Activated T-helper 17 cell treated with anti-CD3 and anti-CD28 coated beads, Interleukin-2, amount 50 U/mL, for 72 hours (primary cell): ENCODE data around the gene ZNF417. TPM values are rescaled to one million over a fixed set of nuclear protein-coding genes. Genes with fewer than 3 reads are reported as not detected.
A peak's percentile ranks its signal among the peaks of the same experiment; 100 is the strongest.
"Not testable (repeated sequence)": the region's sequence is repeated elsewhere in the genome, so short reads cannot be mapped to it uniquely, and the experiment has no call there.

Experiments used
- ATAC-seq: fragments of 150-1000 bp; cut with Tn5 transposase; replicated peaks from 2 replicates; pipeline ENCODE4 v1.10.0; 2021; ENCODE audit warnings: mild to moderate bottlenecking, moderate library complexity
- H3K27ac Mint-ChIP-seq: one replicate; pipeline ENCODE4 v1.8.0; 2022; ENCODE audit warnings: mixed read lengths
- H3K27me3 Mint-ChIP-seq: one replicate; pipeline ENCODE4 v1.8.0; 2022; ENCODE audit warnings: mixed read lengths
- H3K36me3 Mint-ChIP-seq: one replicate; pipeline ENCODE4 v1.8.0; 2022; ENCODE audit warnings: low read depth, mild to moderate bottlenecking, mixed read lengths
- H3K4me1 Mint-ChIP-seq: one replicate; pipeline ENCODE4 v1.8.0; 2022; ENCODE audit warnings: mixed read lengths
- H3K4me3 Mint-ChIP-seq: one replicate; pipeline ENCODE4 v1.8.0; 2022; ENCODE audit warnings: mild to moderate bottlenecking, mixed read lengths
- H3K9me3 Mint-ChIP-seq: one replicate; pipeline ENCODE4 v1.8.0; 2022; ENCODE audit warnings: mixed read lengths
- total RNA-seq, 2 donors: library from RNA; stranded (reverse); gene quantifications; one replicate each; pipeline ENCODE4 v1.2.3, GENCODE V29; 2022

Gene ZNF417
- total RNA-seq, 2 donors from 2014 or later: 15.4 to 26.3 TPM

DNA sequence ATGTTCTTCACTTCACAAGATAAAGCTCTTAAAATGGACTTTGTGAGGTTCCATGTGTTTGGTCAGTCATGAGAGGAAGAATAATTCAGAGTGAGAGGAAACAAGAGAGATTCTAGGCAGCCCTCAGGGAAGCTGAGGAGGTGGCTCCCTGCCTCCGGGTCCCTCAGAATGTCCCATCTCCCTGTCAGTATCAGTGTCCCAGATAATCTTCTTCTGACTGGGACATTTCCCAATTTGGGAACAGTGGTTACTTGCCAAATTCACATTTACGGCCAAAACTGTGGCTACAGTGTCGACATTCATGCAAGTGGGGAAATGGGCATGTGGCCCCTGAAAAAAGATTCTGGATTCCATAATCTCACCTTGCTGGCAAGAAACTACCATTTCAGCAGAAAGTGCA lies 9.0 kb downstream of the ZNF417 start:
- Mint-ChIP-seq H3K27ac (no peak overlapping the region), H3K9me3 (no peaks in the 10 kb centered on the region), H3K27me3 (no peaks in the 10 kb centered on the region), H3K36me3 (peaks cover 53% of the 10 kb centered on the region), H3K4me1 (peaks cover 5% of the 10 kb centered on the region), H3K4me3 (no peak overlapping the region)
- no peak for ATAC-seq

DNA sequence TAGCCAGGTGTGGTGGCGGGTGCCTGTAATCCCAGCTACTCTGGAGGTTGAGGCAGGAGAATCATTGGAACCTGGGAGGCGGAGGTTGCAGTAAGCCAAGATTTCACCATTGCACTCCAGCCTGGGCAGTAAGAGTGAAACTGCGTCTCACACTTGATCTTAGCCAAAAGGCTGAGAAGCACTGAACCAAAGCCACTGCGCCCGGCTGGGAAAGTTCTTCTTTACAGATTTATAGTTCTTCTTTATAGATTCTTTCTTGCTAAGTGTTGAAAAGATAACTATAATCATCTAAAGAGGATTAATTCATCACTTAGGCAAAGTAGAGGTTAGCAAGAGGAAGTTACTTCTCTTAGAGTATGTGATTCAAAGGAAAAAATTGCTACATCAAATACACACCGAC lies 11.1 kb downstream of the ZNF417 start:
- Mint-ChIP-seq H3K36me3 (peaks cover 32% of the 10 kb centered on the region), H3K4me3 (no peak overlapping the region), H3K9me3 (no peaks in the 10 kb centered on the region), H3K27me3 (no peaks in the 10 kb centered on the region), H3K27ac (no peak overlapping the region), H3K4me1 (peaks cover 5% of the 10 kb centered on the region)
- no peak for ATAC-seq

DNA sequence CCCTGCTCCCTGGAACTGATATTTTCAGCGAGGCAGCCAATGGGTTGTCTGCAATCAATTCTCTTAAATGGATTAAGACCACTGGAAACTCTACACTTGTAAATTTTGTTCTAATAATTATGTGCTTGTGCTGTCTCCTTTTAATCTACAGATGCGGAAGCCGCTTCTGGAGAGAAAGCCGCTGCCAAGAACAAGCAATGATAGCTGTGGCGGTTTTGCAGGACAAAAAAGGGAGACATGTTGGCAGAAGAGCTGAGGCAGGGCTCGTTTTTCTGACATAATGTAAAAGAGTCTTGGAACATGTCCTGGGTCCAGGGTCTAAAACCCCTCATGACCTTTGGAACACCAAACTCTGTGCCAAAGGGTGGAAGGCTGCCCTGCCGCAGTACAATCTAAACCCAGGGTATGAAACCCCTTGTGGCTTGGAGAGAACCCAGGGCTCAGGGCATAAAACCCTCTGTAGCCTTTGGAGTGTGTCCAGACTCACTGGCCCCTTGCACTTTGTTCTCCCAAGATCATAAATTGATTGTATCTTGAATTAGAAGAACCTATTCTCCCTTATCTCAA lies 12.7 kb downstream of the ZNF417 start:
- no peaks in the 10 kb centered on the region for H3K9me3 Mint-ChIP-seq
- H3K27ac Mint-ChIP-seq: no peak overlapping the region
- peaks cover 19% of the 10 kb centered on the region for H3K36me3 Mint-ChIP-seq
- no peak for ATAC-seq
- H3K4me1 Mint-ChIP-seq: peaks cover 5% of the 10 kb centered on the region
- H3K27me3 Mint-ChIP-seq: no peaks in the 10 kb centered on the region
- H3K4me3 Mint-ChIP-seq: no peak overlapping the region

DNA sequence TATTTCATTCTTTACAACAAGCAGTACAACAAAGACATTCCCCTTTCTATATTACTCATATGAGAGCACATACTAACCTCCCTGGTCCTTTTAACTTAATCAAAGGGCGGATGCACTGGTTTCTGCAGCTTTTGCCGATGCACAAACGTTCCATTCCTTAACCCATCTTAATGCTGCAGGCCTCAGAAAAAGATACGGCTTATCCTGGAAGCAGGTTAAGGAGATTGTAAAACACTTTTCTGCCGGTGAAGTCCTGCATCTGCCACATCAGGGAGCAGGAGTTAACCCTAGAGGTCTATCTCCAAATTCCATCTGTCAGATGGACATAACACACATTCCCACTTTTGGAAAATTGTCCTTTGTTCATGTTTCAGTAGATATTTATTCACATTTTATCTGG lies 16.1 kb downstream of the ZNF417 start:
- peak; percentile 29 for ATAC-seq
- H3K4me3 Mint-ChIP-seq: no peak overlapping the region
- H3K9me3 Mint-ChIP-seq: no peaks in the 10 kb centered on the region
- H3K27me3 Mint-ChIP-seq: no peaks in the 10 kb centered on the region
- H3K27ac Mint-ChIP-seq: no peak overlapping the region
- H3K36me3 Mint-ChIP-seq: no peaks in the 10 kb centered on the region
- H3K4me1 Mint-ChIP-seq: peaks cover 5% of the 10 kb centered on the region

GRCh38 chr19:57890706-57891105 lies 25.7 kb downstream of the ZNF417 start:
- H3K9me3 Mint-ChIP-seq, H3K27me3 Mint-ChIP-seq, H3K27ac Mint-ChIP-seq, ATAC-seq, H3K4me3 Mint-ChIP-seq: not testable (repeated sequence)
- Mint-ChIP-seq H3K4me1 (peaks cover 13% of the 10 kb centered on the region), H3K36me3 (peaks cover 33% of the 10 kb centered on the region)

GRCh38 chr19:57888560-57889231 lies 27.7 kb downstream of the ZNF417 start, which contains the start of gene ZNF814:
Gene ZNF814 (minus strand): TSS chr19:57889037. CDS start chr19:57888802, 235 bp downstream.
- ATAC-seq: peak; percentile 93
- Mint-ChIP-seq H3K27ac (peak within 1 kb of the TSS; percentile 95), H3K36me3 (peaks cover 53% of the 10 kb centered on the region), H3K27me3 (no peaks in the 10 kb centered on the region), H3K9me3 (peaks cover 7% of the 10 kb centered on the region), H3K4me3 (peak within 1 kb of the TSS; percentile 92), H3K4me1 (peaks cover 13% of the 10 kb centered on the region)

DNA sequence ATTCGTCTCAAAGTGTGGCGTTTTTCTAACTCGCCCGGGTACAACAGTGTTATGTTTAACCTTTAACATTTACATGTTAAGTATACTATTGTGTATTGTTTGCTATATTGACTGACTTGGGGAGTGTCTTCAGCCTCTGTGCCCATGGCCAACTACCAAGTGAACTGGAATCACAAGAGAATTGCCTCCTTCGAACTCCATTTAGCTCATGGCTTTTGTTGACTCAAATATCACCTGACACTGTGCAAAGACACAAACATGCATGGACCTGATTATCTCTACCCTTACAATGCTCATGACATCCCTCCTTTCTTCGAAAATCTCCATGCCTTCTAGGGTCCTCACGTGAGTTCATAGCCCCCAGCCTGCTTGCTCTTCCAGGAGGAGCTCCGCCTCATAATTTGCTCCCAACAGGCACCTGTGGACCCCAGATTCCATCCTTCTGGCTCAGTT lies 28.3 kb downstream of the ZNF417 start:
- Mint-ChIP-seq H3K36me3 (peaks cover 59% of the 10 kb centered on the region), H3K4me1 (peaks cover 13% of the 10 kb centered on the region), H3K4me3 (peak overlapping the region; percentile 92), H3K9me3 (peaks cover 7% of the 10 kb centered on the region), H3K27me3 (no peaks in the 10 kb centered on the region), H3K27ac (peak overlapping the region; percentile 95)
- ATAC-seq: no peak

DNA sequence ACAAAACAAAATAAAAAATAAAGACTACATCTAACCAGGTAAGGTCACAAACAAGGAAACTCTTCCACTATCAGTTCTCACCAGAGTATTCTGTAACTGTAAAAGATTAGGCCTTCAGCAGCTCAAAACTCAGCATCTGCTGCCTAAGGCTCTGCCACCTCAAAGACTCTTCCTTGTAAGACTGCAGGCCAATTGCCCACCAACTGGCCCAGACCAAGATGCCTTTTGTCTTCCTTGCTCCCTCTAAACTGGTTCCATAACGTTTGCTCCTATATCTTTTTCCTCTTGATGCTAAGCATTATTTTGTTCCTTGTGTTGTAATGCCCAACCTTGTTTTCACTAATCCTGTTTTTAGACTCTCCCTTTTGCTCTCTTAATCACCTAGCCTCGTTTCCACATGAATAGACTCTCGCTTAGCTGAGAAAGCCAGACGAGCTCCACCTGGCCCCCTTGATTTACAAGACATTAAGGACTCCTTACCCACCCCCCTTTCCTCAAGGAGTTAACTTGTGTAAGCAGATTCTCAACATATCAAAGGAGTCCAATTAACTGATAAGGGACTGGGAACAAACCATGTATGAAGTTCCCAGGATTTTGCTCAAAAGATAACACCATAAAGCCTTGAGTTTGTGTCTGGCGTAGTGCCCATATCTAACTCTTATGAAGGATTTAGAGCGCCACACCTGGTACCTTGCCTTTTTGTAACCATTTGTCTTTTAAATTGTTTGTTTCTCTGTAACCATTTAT lies 29.0 kb downstream of the ZNF417 start:
- H3K27me3 Mint-ChIP-seq: no peaks in the 10 kb centered on the region
- H3K4me1 Mint-ChIP-seq: peaks cover 13% of the 10 kb centered on the region
- H3K9me3 Mint-ChIP-seq: peaks cover 7% of the 10 kb centered on the region
- no peak overlapping the region for H3K27ac Mint-ChIP-seq
- H3K4me3 Mint-ChIP-seq: peak overlapping the region; percentile 92
- peaks cover 67% of the 10 kb centered on the region for H3K36me3 Mint-ChIP-seq
- ATAC-seq: no peak

- no peaks in the 10 kb centered on the region for H3K27me3 Mint-ChIP-seq
- H3K4me3 Mint-ChIP-seq: peak overlapping the region; percentile 2
- H3K9me3 Mint-ChIP-seq: peaks cover 7% of the 10 kb centered on the region
- peaks cover 13% of the 10 kb centered on the region for H3K4me1 Mint-ChIP-seq
- no peak overlapping the region for H3K27ac Mint-ChIP-seq
- H3K36me3 Mint-ChIP-seq: peaks cover 67% of the 10 kb centered on the region
- no peak for ATAC-seq
Measured at GRCh38 chr19:57886046-57886445, 30.3 kb downstream of the ZNF417 start.

DNA sequence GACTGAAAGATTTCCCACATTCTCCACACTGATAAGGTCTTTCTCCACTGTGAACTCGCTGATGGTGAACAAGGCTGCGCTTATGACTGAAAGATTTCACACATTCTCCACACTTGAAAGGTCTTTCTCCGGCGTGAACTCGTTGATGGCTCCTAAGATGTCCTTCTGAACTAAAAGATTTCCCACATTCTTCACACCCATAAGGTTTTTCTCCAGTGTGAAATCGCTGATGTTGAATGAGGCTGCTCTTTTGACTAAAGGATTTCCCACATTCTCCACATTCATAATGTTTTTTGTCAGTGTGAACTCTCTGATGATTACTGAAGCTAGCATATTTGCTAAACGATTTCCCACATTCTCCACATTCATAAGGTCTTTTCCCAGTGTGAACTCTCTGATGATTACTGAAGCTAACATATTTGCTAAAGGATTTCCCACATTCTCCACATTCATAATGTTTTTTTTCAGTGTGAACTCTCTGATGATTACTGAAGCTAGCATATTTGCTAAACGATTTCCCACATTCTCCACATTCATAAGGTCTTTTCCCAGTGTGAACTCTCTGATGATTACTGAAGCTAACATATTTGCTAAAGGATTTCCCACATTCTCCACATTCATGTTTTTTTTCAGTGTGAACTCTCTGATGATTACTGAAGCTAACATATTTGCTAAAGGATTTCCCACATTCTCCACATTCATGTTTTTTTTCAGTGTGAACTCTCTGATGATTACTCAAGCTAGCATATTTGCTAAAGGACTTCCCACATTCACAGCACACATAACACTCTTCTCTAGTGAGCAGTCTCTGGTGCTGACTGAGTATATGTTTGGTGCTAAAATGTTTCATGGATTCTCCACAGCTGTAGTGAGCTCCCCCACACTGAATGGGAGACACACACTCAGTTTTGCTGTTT lies 42.3 kb downstream of the ZNF417 start:
- H3K27me3 Mint-ChIP-seq, ATAC-seq, H3K4me1 Mint-ChIP-seq, H3K27ac Mint-ChIP-seq, H3K4me3 Mint-ChIP-seq: not testable (repeated sequence)
- peaks cover 73% of the 10 kb centered on the region for H3K36me3 Mint-ChIP-seq
- H3K9me3 Mint-ChIP-seq: peaks cover 16% of the 10 kb centered on the region

- H3K36me3 Mint-ChIP-seq: peaks cover 75% of the 10 kb centered on the region
- H3K9me3 Mint-ChIP-seq: peaks cover 16% of the 10 kb centered on the region
- H3K4me1 Mint-ChIP-seq: peaks cover 4% of the 10 kb centered on the region
- H3K27ac Mint-ChIP-seq: no peak overlapping the region
- H3K4me3 Mint-ChIP-seq: no peak overlapping the region
- ATAC-seq: no peak
- H3K27me3 Mint-ChIP-seq: no peaks in the 10 kb centered on the region
Measured at GRCh38 chr19:57872450-57872849, 43.9 kb downstream of the ZNF417 start.

DNA sequence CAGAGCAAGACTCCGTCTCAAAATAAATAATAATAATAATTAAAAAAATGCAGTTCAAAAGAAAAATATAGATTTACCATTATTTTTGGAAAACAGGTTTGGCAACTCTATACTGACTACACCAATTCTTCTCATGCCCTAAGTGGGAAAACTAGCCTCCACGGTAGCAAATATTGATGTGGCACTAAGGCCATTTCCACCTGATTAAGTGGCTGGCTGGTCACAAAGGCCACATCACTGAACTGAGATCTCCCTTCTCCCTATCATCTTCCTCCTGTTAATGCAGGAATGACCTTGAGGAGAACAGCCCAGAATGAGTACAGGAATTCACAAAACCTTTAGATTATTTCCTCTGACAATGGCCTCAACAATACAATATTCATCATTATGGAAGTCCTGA lies 46.2 kb downstream of the ZNF417 start:
- Mint-ChIP-seq H3K27ac (no peak overlapping the region), H3K9me3 (peaks cover 11% of the 10 kb centered on the region), H3K36me3 (peaks cover 75% of the 10 kb centered on the region), H3K27me3 (no peaks in the 10 kb centered on the region), H3K4me3 (no peak overlapping the region), H3K4me1 (peaks cover under 1% of the 10 kb centered on the region)
- no peak for ATAC-seq

GRCh38 chr19:57869655-57870054 lies 46.7 kb downstream of the ZNF417 start:
- H3K4me1 Mint-ChIP-seq, H3K27me3 Mint-ChIP-seq, H3K27ac Mint-ChIP-seq, ATAC-seq, H3K4me3 Mint-ChIP-seq: not testable (repeated sequence)
- peaks cover 10% of the 10 kb centered on the region for H3K9me3 Mint-ChIP-seq
- H3K36me3 Mint-ChIP-seq: peaks cover 75% of the 10 kb centered on the region

GRCh38 chr19:57867868-57868492 lies 48.4 kb downstream of the ZNF417 start:
- H3K27ac Mint-ChIP-seq: no peak overlapping the region
- peaks cover 8% of the 10 kb centered on the region for H3K9me3 Mint-ChIP-seq
- no peak for ATAC-seq

More at GRCh38 chr19:57867868-57868492, 48.4 kb downstream of the ZNF417 start:
- Mint-ChIP-seq H3K36me3 (peaks cover 75% of the 10 kb centered on the region), H3K4me3 (no peak overlapping the region), H3K4me1 (no peaks in the 10 kb centered on the region), H3K27me3 (no peaks in the 10 kb centered on the region)
